ENCODE results near the gene CDYL2. TPM values are rescaled to one million over a fixed set of nuclear protein-coding genes. Genes with fewer than 3 reads are reported as not detected.

CDYL2 gene
- total and polyA plus RNA-seq, 2 experiments from 2014 or later, result 7.4 to 12.2 TPM

- Histone ChIP-seq H3K4me2 (no peak overlapping the region), H3K27me3 (no peaks in the 10 kb centered on the region), H2AFZ (no peak overlapping the region), H3K27ac (no peak overlapping the region), H3K4me3 (no peak overlapping the region), H4K20me1 (ENCODE audit: insufficient read depth, poor library complexity, severe bottlenecking) (no peaks in the 10 kb centered on the region), H3K79me2 (no peaks in the 10 kb centered on the region), H3K9me2 (replicated peaks; ENCODE audit: insufficient read depth) (no peaks in the 10 kb centered on the region), H3K4me1 (ENCODE audit: insufficient read depth) (no peaks in the 10 kb centered on the region), H3K36me3 (replicated peaks; ENCODE audit: insufficient read depth, low read depth) (no peaks in the 10 kb centered on the region), H3K9me3 (ENCODE audit: low read depth) (no peaks in the 10 kb centered on the region)
- TF ChIP-seq EZH2 (IDR thresholded peaks at IDR 0.05; ENCODE audit: borderline replicate concordance), result no peak
- no peak for TF ChIP-seq CTCF (IDR thresholded peaks at IDR 0.05; ENCODE audit: poor library complexity)
- no peak for TF ChIP-seq EZH2phosphoT487 (IDR thresholded peaks at IDR 0.05; ENCODE audit: low read depth, severe bottlenecking, unreplicated experiment)
- DNase-seq (ENCODE audit: low spot score), result no peak
- 92% methylated on average over 6 of the region's 6 CpGs for WGBS (ENCODE audit: low lambda C conversion rate, missing lambda C conversion rate)
These were observed 136.5 kb downstream of the CDYL2 start for GRCh38 chr16:80667925-80668324.

- Histone ChIP-seq H3K27ac (no peak overlapping the region), H3K79me2 (no peaks in the 10 kb centered on the region), H3K27me3 (no peaks in the 10 kb centered on the region), H3K9me3 (ENCODE audit: low read depth) (no peaks in the 10 kb centered on the region), H3K4me3 (no peak overlapping the region), H4K20me1 (ENCODE audit: insufficient read depth, poor library complexity, severe bottlenecking) (no peaks in the 10 kb centered on the region), H3K4me1 (ENCODE audit: insufficient read depth) (no peaks in the 10 kb centered on the region), H3K4me2 (no peak overlapping the region), H3K9me2 (replicated peaks; ENCODE audit: insufficient read depth) (no peaks in the 10 kb centered on the region), H3K36me3 (replicated peaks; ENCODE audit: insufficient read depth, low read depth) (no peaks in the 10 kb centered on the region), H2AFZ (no peak overlapping the region)
- TF ChIP-seq EZH2 (IDR thresholded peaks at IDR 0.05; ENCODE audit: borderline replicate concordance) (no peak), EZH2phosphoT487 (IDR thresholded peaks at IDR 0.05; ENCODE audit: low read depth, severe bottlenecking, unreplicated experiment) (no peak), CTCF (IDR thresholded peaks at IDR 0.05; ENCODE audit: poor library complexity) (no peak)
- 70% methylated on average over 4 of the region's 4 CpGs for WGBS (ENCODE audit: low lambda C conversion rate, missing lambda C conversion rate)
- no peak for DNase-seq (ENCODE audit: low spot score)
These were observed 137.2 kb downstream of the CDYL2 start for GRCh38 chr16:80667251-80667560.

- DNase-seq (ENCODE audit: low spot score), result no peak
- Histone ChIP-seq H3K9me3 (ENCODE audit: low read depth) (no peaks in the 10 kb centered on the region), H3K9me2 (replicated peaks; ENCODE audit: insufficient read depth) (no peaks in the 10 kb centered on the region), H3K4me1 (ENCODE audit: insufficient read depth) (no peaks in the 10 kb centered on the region), H3K36me3 (replicated peaks; ENCODE audit: insufficient read depth, low read depth) (no peaks in the 10 kb centered on the region), H3K27me3 (no peaks in the 10 kb centered on the region), H4K20me1 (ENCODE audit: insufficient read depth, poor library complexity, severe bottlenecking) (no peaks in the 10 kb centered on the region), H3K79me2 (no peaks in the 10 kb centered on the region), H3K4me3 (no peak overlapping the region), H2AFZ (no peak overlapping the region), H3K4me2 (no peak overlapping the region), H3K27ac (no peak overlapping the region)
- 63% methylated on average over 15 of the region's 15 CpGs for WGBS (ENCODE audit: low lambda C conversion rate, missing lambda C conversion rate)
- TF ChIP-seq EZH2phosphoT487 (IDR thresholded peaks at IDR 0.05; ENCODE audit: low read depth, severe bottlenecking, unreplicated experiment), result no peak
- TF ChIP-seq EZH2 (IDR thresholded peaks at IDR 0.05; ENCODE audit: borderline replicate concordance), result no peak
- TF ChIP-seq CTCF (IDR thresholded peaks at IDR 0.05; ENCODE audit: poor library complexity), result no peak
These were observed 137.8 kb downstream of the CDYL2 start for GRCh38 chr16:80666378-80667250.

All from hepatocyte (in vitro differentiated cells).